GM12891 (cell line): ENCODE measurements around the gene PMP22.

Source experiments
- DNase-seq: peaks from one replicate; pipeline ENCODE4 v3.0.0; 2011; ENCODE audit warnings: low spot score; ENCODE audit not compliant: insufficient read length
- FAIRE-seq: peaks from 2 replicates; lab custom pipeline; 2011; peaks lifted over from hg19 to GRCh38; lab: Jason Lieb, UNC
- PAX5 ChIP-seq: IDR thresholded peaks from 2 replicates; pipeline ENCODE4 v1.6.1; 2011; ENCODE audit warnings: low read length, moderate library complexity, mild to moderate bottlenecking; ENCODE audit not compliant: insufficient read depth, severe bottlenecking
- POLR2A ChIP-seq: IDR thresholded peaks from 2 replicates; pipeline ENCODE4 v1.6.1; 2011; ENCODE audit warnings: low read depth, low read length, control low read depth
- POLR2AphosphoS5 ChIP-seq: IDR thresholded peaks from 2 replicates; pipeline ENCODE4 v1.6.1; 2011; ENCODE audit warnings: low read depth, low read length, control low read depth
- POU2F2 ChIP-seq: IDR thresholded peaks from 2 replicates; pipeline ENCODE4 v1.6.1; 2011; ENCODE audit warnings: low read depth, mild to moderate bottlenecking, control low read depth, low read length, moderate library complexity
- SPI1 ChIP-seq: IDR thresholded peaks from 2 replicates; pipeline ENCODE4 v1.6.1; 2011; ENCODE audit warnings: low read depth, low read length, control low read depth
- TAF1 ChIP-seq: IDR thresholded peaks from 2 replicates; pipeline ENCODE4 v1.6.1; 2011; ENCODE audit warnings: low read depth, low read length, control low read depth

Gene PMP22

DNA sequence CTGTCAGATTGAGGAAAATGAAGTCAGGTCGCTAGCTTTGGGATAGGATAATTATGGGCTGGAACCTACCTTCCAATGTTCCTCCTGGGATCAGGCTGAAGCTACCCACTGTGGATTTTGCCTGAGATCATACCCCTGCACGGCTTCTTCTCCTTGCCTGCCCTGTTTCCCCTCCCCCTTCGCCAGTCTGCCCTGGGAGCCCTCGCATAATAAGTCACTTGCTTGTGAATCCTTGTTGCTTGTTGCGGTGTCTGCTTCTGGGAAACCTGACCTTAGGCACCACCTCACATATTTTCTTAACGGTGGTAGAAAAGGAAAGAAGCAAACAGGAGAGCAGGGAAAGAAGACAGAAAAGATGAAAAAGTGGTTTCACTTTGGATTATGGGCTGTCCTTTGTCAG lies 13.3 kb upstream of the PMP22 start:
- FAIRE-seq: no peak
- TF ChIP-seq PAX5 (no peak), TAF1 (no peak), POLR2A (no peak), POLR2AphosphoS5 (no peak), POU2F2 (no peak), SPI1 (no peak)
- no peak for DNase-seq

DNA sequence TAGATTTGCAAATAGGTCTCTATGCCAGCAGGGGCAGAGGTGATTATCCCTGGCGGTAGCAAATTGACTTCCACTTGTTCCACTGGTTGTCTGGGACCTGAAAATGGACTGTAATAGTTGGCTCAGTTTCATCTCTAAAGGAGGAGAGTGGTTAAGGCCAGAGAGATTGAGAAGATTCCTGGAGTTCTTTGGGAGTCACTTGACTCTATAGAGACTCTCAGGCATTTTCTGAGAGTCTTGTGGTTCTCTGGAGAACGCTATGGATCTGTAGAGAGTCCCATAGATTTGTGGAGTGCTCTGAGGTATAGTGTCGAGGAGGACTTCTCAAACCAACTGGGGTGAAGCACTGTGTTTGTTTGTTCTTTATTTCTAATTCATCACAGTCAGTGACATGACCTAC lies 8.9 kb upstream of the PMP22 start:
- no peak for TF ChIP-seq POLR2A
- TF ChIP-seq POLR2AphosphoS5: no peak
- no peak for TF ChIP-seq POU2F2
- TF ChIP-seq TAF1: no peak
- TF ChIP-seq SPI1: no peak
- TF ChIP-seq PAX5: no peak
- FAIRE-seq (no peak), DNase-seq (no peak)

GRCh38 chr17:15273141-15273793 lies 8.1 kb upstream of the PMP22 start:
- DNase-seq: no peak
- FAIRE-seq: no peak
- TF ChIP-seq SPI1 (no peak), TAF1 (no peak), POU2F2 (no peak), POLR2A (no peak), POLR2AphosphoS5 (no peak), PAX5 (no peak)

DNA sequence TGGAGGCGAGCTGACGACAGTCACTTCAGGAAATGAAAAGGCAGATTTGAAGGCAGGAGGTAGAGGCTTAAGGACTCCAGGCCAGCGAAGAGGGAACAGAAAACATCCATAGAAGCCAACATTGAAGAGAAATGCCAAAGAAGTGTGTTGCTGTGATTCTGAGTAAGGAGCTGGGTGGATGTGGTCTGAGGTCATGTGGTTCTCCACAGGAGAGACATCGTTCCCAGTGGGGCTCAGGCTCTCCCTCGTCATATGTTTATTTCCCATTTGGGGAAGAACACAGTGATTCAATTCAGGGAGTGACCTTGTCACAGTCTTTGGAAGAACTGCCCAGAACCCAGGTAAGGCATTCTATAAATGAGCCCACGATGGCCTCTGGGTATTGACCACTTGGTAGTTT lies 6.6 kb upstream of the PMP22 start:
- no peak for TF ChIP-seq TAF1
- no peak for TF ChIP-seq POLR2AphosphoS5
- no peak for TF ChIP-seq SPI1
- TF ChIP-seq PAX5: no peak
- TF ChIP-seq POLR2A: no peak
- no peak for TF ChIP-seq POU2F2
- FAIRE-seq (no peak), DNase-seq (no peak)

DNA sequence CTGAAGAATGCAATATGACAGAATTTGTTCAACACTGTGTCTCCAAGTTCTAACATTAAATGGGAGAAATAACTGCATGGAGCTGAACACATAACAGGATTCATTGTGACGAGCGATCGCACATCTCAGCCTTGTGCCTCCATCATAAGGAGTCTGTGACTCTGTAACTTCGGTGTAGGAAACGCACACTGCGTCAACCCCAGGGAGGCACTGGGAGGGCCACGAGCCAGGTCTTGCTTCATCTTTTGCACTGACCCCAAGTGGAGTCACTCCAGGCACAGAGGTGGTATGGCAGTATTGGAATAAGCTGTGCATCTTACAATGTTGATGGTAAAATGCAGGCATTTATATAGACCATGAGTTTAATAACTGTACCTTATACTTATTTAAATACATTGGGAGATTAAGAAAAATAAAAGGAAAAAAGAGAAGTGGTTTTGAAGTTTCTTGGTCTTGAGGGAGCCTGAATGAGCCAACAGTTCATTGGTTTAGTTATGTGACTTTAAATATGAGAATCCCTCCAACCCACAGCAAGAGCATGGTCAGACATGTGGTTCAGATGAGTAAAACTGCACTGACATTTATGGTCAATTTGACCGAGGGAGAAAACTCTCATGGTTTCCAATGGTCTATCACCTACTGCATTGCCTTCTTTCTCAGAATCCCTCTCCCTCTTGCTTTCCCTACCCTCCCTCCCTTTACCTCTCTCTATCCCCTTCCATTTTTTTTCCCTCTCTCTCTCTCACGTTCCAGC lies 5.7 kb upstream of the PMP22 start:
- DNase-seq: no peak
- FAIRE-seq: no peak
- no peak for TF ChIP-seq POLR2AphosphoS5
- TF ChIP-seq POLR2A: no peak
- TF ChIP-seq TAF1: no peak
- no peak for TF ChIP-seq SPI1
- TF ChIP-seq PAX5: no peak
- no peak for TF ChIP-seq POU2F2

- no peak for DNase-seq
- TF ChIP-seq TAF1: no peak
- TF ChIP-seq SPI1: no peak
- no peak for TF ChIP-seq POLR2A
- no peak for TF ChIP-seq PAX5
- TF ChIP-seq POU2F2: no peak
- no peak for TF ChIP-seq POLR2AphosphoS5
- no peak for FAIRE-seq
Measured at GRCh38 chr17:15269780-15270089, 4.6 kb upstream of the PMP22 start.

- TF ChIP-seq SPI1: no peak
- no peak for TF ChIP-seq POU2F2
- TF ChIP-seq PAX5: no peak
- TF ChIP-seq POLR2A: no peak
- TF ChIP-seq POLR2AphosphoS5: no peak
- TF ChIP-seq TAF1: no peak
- no peak for DNase-seq
- no peak for FAIRE-seq
Measured at GRCh38 chr17:15269087-15269779, 4.1 kb upstream of the PMP22 start.

DNA sequence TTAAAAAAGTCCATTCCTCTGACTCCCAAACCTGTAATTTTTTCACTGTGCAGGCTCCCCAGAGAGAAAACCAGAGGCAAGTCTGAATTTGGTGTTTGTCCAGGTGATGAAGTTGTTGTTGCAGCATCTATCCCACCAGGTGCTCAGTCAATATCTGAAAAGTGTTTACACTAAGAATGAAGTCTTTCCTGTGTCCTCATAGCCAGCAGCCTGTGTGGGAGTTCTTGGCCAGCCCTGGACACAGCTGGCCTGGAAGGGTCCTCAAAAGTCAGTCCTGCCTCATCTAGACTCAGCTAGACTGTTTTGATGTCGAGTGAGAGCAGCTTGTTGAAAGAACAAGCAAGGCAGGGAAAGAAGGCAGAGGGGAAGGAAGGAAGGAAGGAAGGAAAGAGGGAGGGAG lies 3.3 kb upstream of the PMP22 start:
- no peak for FAIRE-seq
- DNase-seq: no peak
- TF ChIP-seq POLR2A: no peak
- TF ChIP-seq SPI1: no peak
- no peak for TF ChIP-seq POLR2AphosphoS5
- no peak for TF ChIP-seq TAF1
- TF ChIP-seq PAX5: no peak
- no peak for TF ChIP-seq POU2F2

- TF ChIP-seq PAX5: no peak
- no peak for TF ChIP-seq POU2F2
- no peak for TF ChIP-seq SPI1
- no peak for TF ChIP-seq TAF1
- FAIRE-seq (no peak), DNase-seq (no peak)
Measured at GRCh38 chr17:15267996-15268395, 2.9 kb upstream of the PMP22 start.
